Stomach (tissue), 9 donors: ENCODE results near the gene ADORA3. TPM values are rescaled to one million over a fixed set of nuclear protein-coding genes. Genes with fewer than 3 reads are reported as not detected.

ENCODE experiments used
- DNase-seq, 2 donors: peaks; one replicate each; pipeline versions ENCODE4 v3.0.0 to v3.0.0-alpha.2; 2013 to 2019
- H3K27ac ChIP-seq, 5 donors: fragments of 200-600 bp in 4 of 5; sonication (generic) in 4 of 5; one replicate each; pipeline ENCODE4 v1.5.1; 2013 to 2019; ENCODE audit warnings: mild to moderate bottlenecking in 1 of 5, moderate library complexity in 1 of 5
- H3K27me3 ChIP-seq, 3 donors: fragments of 200-600 bp; sonication (generic); one replicate each; pipeline ENCODE4 v1.5.1; 2017 to 2019; ENCODE audit warnings: mixed run types in 1 of 3
- H3K36me3 ChIP-seq, 4 donors: fragments of 200-600 bp; sonication (generic); 1 replicate in 3 of 4; 2 replicates in 1 of 4; pipeline ENCODE4 v1.5.1; 2016 to 2019
- H3K4me1 ChIP-seq, 4 donors: fragments of 200-600 bp; sonication (generic); one replicate each; pipeline ENCODE4 v1.5.1; 2016 to 2019
- H3K4me3 ChIP-seq, 4 donors: fragments of 200-600 bp; sonication (generic) in 3 of 4; one replicate each; pipeline ENCODE4 v1.5.1; 2016 to 2019; ENCODE audit warnings: mild to moderate bottlenecking in 1 of 4
- H3K9me3 ChIP-seq, 4 donors: fragments of 200-600 bp; sonication (generic); one replicate each; pipeline ENCODE4 v1.5.1; 2016 to 2019
- CTCF ChIP-seq, 7 experiments: fragments of 450-650 bp in 4 of 7; fragments of 200-600 bp in 3 of 7; sonication (generic) in 3 of 7; IDR thresholded peaks; one replicate each; pipeline ENCODE4 v1.5.1; 2016 to 2019; ENCODE audit warnings: antibody characterized with exemption in 7 of 7, control low read depth in 2 of 7, mild to moderate bottlenecking in 1 of 7
- EP300 ChIP-seq: sonication (generic); formaldehyde crosslinking; IDR thresholded peaks from one replicate; pipeline ENCODE4 v1.6.1; 2017; ENCODE audit warnings: antibody characterized with exemption
- POLR2A ChIP-seq, 4 donors: fragments of 450-650 bp; IDR thresholded peaks; one replicate each; pipeline ENCODE4 v1.6.1; 2016; ENCODE audit warnings: antibody characterized with exemption in 4 of 4, control low read depth in 2 of 4, mild to moderate bottlenecking in 1 of 4, moderate library complexity in 1 of 4
- POLR2AphosphoS5 ChIP-seq, 3 donors: sonication (generic); formaldehyde crosslinking; IDR thresholded peaks; one replicate each; pipeline ENCODE4 v1.6.1; 2016; ENCODE audit warnings: antibody characterized with exemption in 3 of 3
- WGBS, 5 donors: extraction: QIAGEN DNeasy Blood & Tissue Kit in 3 of 5; methylation state at CpG; one replicate each; pipeline versions ENCODE4 v1.1.5 to v1.1.7; 2013 to 2018; 5-methylcytosine and 5-hydroxymethylcytosine counted together
- intact Hi-C: fragments of 100-400 bp; cut with DNase I; formaldehyde crosslinking; loops from one replicate; pipeline ENCODE4 v1.15.1; 2023; ENCODE audit warnings: low total_unique reads
- polyA plus RNA-seq, 3 donors: library from polyadenylated mRNA; stranded (reverse); fragments of 200-250 nt; gene quantifications; one replicate each; pipeline ENCODE4 v1.2.3, GENCODE V29; 2013
- total RNA-seq, 5 donors: library from RNA; depleted of rRNA; stranded (reverse); fragments of >200 nt; gene quantifications; one replicate each; pipeline versions ENCODE4 v1.1.0 to v1.2.3, GENCODE V29; 2014 to 2016
- donor health status: healthy with polysubstance abuse.
- donor health status: Bipolar disorder and iron deficiency.
- donor health status: healthy.

The ADORA3 gene
- total and polyA plus RNA-seq, 8 donors = 0.29 to 44.3 (median 4.2) TPM

- Histone ChIP-seq H3K4me3 (no peak overlapping the region), H3K4me1 (peaks cover 28 to 75% (median 47%) of the 10 kb centered on the region in 4 donors), H3K27me3 (no peaks in the 10 kb centered on the region), H3K36me3 (peaks cover 26 to 79% (median 73%) of the 10 kb centered on the region in 4 donors), H3K9me3 (no peaks in the 10 kb centered on the region), H3K27ac (no peak overlapping the region)
- intact Hi-C loops = no loop called here
- 53 to 64% (median 63%) methylated on average over 5 of the region's 5 CpGs for WGBS, 5 donors
- TF ChIP-seq POLR2AphosphoS5 (IDR thresholded peaks at IDR 0.05) = no peak
- TF ChIP-seq POLR2A (IDR thresholded peaks at IDR 0.05) = no peak
- no peak for TF ChIP-seq EP300
- TF ChIP-seq CTCF (IDR thresholded peaks at IDR 0.05) = no peak
- DNase-seq = no peak
These were observed 48.4 kb downstream of the ADORA3 start for GRCh38 chr1:111454859-111455641.

GRCh38 chr1:111453706-111454105 is 49.7 kb downstream of the ADORA3 start:
- peaks cover 15 to 66% (median 60%) of the 10 kb centered on the region in 4 donors for H3K36me3 ChIP-seq
- peaks cover 31 to 77% (median 50%) of the 10 kb centered on the region in 4 donors for H3K4me1 ChIP-seq
- H3K9me3 ChIP-seq = no peaks in the 10 kb centered on the region
- no peak overlapping the region for H3K4me3 ChIP-seq
- TF ChIP-seq POLR2AphosphoS5 (IDR thresholded peaks at IDR 0.05) (no peak), CTCF (IDR thresholded peaks at IDR 0.05) (no peak), EP300 (no peak), POLR2A (IDR thresholded peaks at IDR 0.05) (no peak)
- 78 to 89% (median 86%) methylated on average over 3 of the region's 3 CpGs for WGBS, 5 donors
- intact Hi-C loops = no loop called here
- no peaks in the 10 kb centered on the region for H3K27me3 ChIP-seq
- H3K27ac ChIP-seq = no peak overlapping the region
- no peak for DNase-seq

- Histone ChIP-seq H3K4me3 (no peak overlapping the region), H3K4me1 (peaks cover 38 to 88% (median 59%) of the 10 kb centered on the region in 4 donors), H3K36me3 (peaks cover 9 to 54% (median 49%) of the 10 kb centered on the region in 4 donors), H3K9me3 (no peaks in the 10 kb centered on the region), H3K27ac (no peak overlapping the region), H3K27me3 (no peaks in the 10 kb centered on the region)
- 74 to 82% (median 79%) methylated on average over 3 of the region's 3 CpGs for WGBS, 5 donors
- intact Hi-C loops = no loop called here
- TF ChIP-seq EP300 (no peak), POLR2A (IDR thresholded peaks at IDR 0.05) (no peak), CTCF (IDR thresholded peaks at IDR 0.05) (no peak), POLR2AphosphoS5 (IDR thresholded peaks at IDR 0.05) (no peak)
- no peak for DNase-seq
These were observed 50.9 kb downstream of the ADORA3 start for GRCh38 chr1:111452581-111452980.

- H3K9me3 ChIP-seq = no peaks in the 10 kb centered on the region
- no peaks in the 10 kb centered on the region for H3K27me3 ChIP-seq
- WGBS, 5 donors = 43 to 49% (median 45%) methylated on average over 3 of the region's 3 CpGs
- TF ChIP-seq EP300 = no peak
- TF ChIP-seq CTCF (IDR thresholded peaks at IDR 0.05) = no peak
- no peak for TF ChIP-seq POLR2AphosphoS5 (IDR thresholded peaks at IDR 0.05)
- no peak for TF ChIP-seq POLR2A (IDR thresholded peaks at IDR 0.05)
- peaks cover under 1 to 47% (median 35%) of the 10 kb centered on the region in 4 donors for H3K36me3 ChIP-seq
- peak overlapping the region; percentile 88 to 94 (median 90) for H3K4me3 ChIP-seq
- no peak for DNase-seq
- intact Hi-C loops = no loop called here
- H3K27ac ChIP-seq = peak overlapping the region in 4 of 5 donors; percentile 90
- peaks cover 46 to 88% (median 67%) of the 10 kb centered on the region in 4 donors for H3K4me1 ChIP-seq
These were observed 53.2 kb downstream of the ADORA3 start for GRCh38 chr1:111450185-111450584.
